ENCODE results near the gene CGB5.
A peak's percentile ranks its signal among the peaks of the same experiment; 100 is the strongest.
"Not testable (repeated sequence)": the region's sequence is repeated elsewhere in the genome, so short reads cannot be mapped to it uniquely, and the experiment has no call there.

CGB5 gene

GRCh38 chr19:49059053-49059452, 15.4 kb downstream of the CGB5 start:
- DNase-seq, result no peak

GRCh38 chr19:49061000-49061399, 17.4 kb downstream of the CGB5 start:
- no peak for DNase-seq

- no peak for DNase-seq
Observed at GRCh38 chr19:49061445-49061844, 17.8 kb downstream of the CGB5 start.

GRCh38 chr19:49064029-49064629, 20.5 kb downstream of the CGB5 start:
- no peak for DNase-seq

GRCh38 chr19:49064768-49065611, 21.3 kb downstream of the CGB5 start, which contains the start of gene NTF4:
Gene NTF4 (minus strand): TSS chr19:49064818. CDS start chr19:49061997, 2,821 bp downstream.
- no peak for DNase-seq

GRCh38 chr19:49065905-49066512, 22.4 kb downstream of the CGB5 start:
- no peak for DNase-seq

- no peak for DNase-seq
Observed at GRCh38 chr19:49067554-49067953, 23.9 kb downstream of the CGB5 start.

GRCh38 chr19:49069026-49069425, 25.4 kb downstream of the CGB5 start:
- DNase-seq, result no peak

GRCh38 chr19:49070416-49070815, 26.8 kb downstream of the CGB5 start:
- no peak for DNase-seq

- peak in 1 of 2 experiments; percentile 23 for DNase-seq
Observed at GRCh38 chr19:49071860-49072547, 28.4 kb downstream of the CGB5 start.

GRCh38 chr19:49073514-49074378, 30.1 kb downstream of the CGB5 start:
- DNase-seq, result no peak

- DNase-seq, result not testable (repeated sequence)
Observed at GRCh38 chr19:49074869-49075268, 31.2 kb downstream of the CGB5 start.

- no peak for DNase-seq
Observed at GRCh38 chr19:49080392-49080791, 36.7 kb downstream of the CGB5 start.

- no peak for DNase-seq
Observed at GRCh38 chr19:49081273-49081672, 37.6 kb downstream of the CGB5 start.

- DNase-seq, result no peak
Observed at GRCh38 chr19:49084206-49085019, 40.8 kb downstream of the CGB5 start.

- DNase-seq, result peak; percentile 96 to 99
Observed at GRCh38 chr19:49085020-49085867, 41.6 kb downstream of the CGB5 start, which contains the start of gene SNRNP70. Gene SNRNP70 (plus strand): TSS chr19:49085451. CDS start chr19:49086415, 964 bp downstream.

GRCh38 chr19:49085868-49086232, 42.2 kb downstream of the CGB5 start:
- DNase-seq, result no peak

GRCh38 chr19:49086296-49086695, 42.6 kb downstream of the CGB5 start:
- DNase-seq, result no peak

GRCh38 chr19:49091391-49092038, 47.9 kb downstream of the CGB5 start:
- DNase-seq, result no peak

GRCh38 chr19:49092686-49093085, 49.0 kb downstream of the CGB5 start:
- DNase-seq, result no peak

Measured in activated CD4-positive, alpha-beta T cell treated with anti-CD3 and anti-CD28 coated beads, Interleukin-2, amount 50 U/mL, for 4 hours (primary cell).